ENCODE measurements around the gene LRPAP1.

- TF ChIP-seq POLR2AphosphoS5 (IDR thresholded peaks at IDR 0.05): no peak
- TF ChIP-seq, protein P1, sequence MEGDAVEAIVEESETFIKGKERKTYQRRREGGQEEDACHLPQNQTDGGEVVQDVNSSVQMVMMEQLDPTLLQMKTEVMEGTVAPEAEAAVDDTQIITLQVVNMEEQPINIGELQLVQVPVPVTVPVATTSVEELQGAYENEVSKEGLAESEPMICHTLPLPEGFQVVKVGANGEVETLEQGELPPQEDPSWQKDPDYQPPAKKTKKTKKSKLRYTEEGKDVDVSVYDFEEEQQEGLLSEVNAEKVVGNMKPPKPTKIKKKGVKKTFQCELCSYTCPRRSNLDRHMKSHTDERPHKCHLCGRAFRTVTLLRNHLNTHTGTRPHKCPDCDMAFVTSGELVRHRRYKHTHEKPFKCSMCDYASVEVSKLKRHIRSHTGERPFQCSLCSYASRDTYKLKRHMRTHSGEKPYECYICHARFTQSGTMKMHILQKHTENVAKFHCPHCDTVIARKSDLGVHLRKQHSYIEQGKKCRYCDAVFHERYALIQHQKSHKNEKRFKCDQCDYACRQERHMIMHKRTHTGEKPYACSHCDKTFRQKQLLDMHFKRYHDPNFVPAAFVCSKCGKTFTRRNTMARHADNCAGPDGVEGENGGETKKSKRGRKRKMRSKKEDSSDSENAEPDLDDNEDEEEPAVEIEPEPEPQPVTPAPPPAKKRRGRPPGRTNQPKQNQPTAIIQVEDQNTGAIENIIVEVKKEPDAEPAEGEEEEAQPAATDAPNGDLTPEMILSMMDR (IDR thresholded peaks at IDR 0.05): no peak
- no peak for TF ChIP-seq POLR2A (IDR thresholded peaks at IDR 0.05)
Measured at GRCh38 chr4:3485011-3485791, 47.0 kb downstream of the LRPAP1 start.
